PC-9 (cell line): Measurements from ENCODE around the gene WDR59.

Source experiments
- EZH2 ChIP-seq: fragments of 200-600 bp; sonication (generic); IDR thresholded peaks from 2 replicates; pipeline ENCODE4 v1.8.0; 2017; ENCODE audit warnings: antibody characterized with exemption, low read depth
- TF ChIP-seq, protein P1 (sequence below): fragments of 200-600 bp; sonication (generic); conservative IDR thresholded peaks from 2 replicates; pipeline ENCODE4 v1.6.1; 2017; ENCODE audit warnings: mixed run types, antibody characterized with exemption, mild to moderate bottlenecking, moderate library complexity

DNA sequence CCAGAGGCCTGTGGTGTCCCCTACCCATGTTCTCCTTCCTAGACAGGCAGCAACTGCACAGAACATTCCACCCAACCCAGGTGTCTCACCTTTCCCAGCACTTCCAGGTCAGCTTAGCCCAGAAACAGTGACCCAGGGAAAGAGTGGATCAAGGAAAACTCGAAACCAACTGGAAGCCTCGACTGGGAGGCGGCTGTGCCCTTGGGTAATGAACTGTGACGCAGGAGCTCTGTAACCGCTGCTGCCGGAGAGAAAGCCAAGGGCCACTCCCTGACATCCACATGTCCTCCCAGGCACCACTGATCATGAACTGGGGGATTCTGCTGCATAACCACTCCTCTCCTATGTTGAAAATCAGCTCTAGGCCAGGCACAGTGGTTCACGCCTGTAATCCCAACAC, 34.4 kb downstream of the WDR59 start:
- TF ChIP-seq, protein P1, sequence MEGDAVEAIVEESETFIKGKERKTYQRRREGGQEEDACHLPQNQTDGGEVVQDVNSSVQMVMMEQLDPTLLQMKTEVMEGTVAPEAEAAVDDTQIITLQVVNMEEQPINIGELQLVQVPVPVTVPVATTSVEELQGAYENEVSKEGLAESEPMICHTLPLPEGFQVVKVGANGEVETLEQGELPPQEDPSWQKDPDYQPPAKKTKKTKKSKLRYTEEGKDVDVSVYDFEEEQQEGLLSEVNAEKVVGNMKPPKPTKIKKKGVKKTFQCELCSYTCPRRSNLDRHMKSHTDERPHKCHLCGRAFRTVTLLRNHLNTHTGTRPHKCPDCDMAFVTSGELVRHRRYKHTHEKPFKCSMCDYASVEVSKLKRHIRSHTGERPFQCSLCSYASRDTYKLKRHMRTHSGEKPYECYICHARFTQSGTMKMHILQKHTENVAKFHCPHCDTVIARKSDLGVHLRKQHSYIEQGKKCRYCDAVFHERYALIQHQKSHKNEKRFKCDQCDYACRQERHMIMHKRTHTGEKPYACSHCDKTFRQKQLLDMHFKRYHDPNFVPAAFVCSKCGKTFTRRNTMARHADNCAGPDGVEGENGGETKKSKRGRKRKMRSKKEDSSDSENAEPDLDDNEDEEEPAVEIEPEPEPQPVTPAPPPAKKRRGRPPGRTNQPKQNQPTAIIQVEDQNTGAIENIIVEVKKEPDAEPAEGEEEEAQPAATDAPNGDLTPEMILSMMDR = no peak
- TF ChIP-seq EZH2 = no peak
